Skeletal muscle tissue (tissue), 4 donors: ENCODE data around the gene SH3TC1. TPM values are rescaled to one million over a fixed set of nuclear protein-coding genes. Genes with fewer than 3 reads are reported as not detected.

Experiments
- H3K27ac ChIP-seq: one replicate; pipeline ENCODE4 v1.7.0; 2013; ENCODE audit warnings: mild to moderate bottlenecking, low read depth, low read length, inconsistent platforms
- H3K27me3 ChIP-seq, 3 donors: one replicate each; pipeline ENCODE4 v1.7.0; 2013; ENCODE audit warnings: low read length in 3 of 3; ENCODE audit not compliant: control insufficient read depth in 3 of 3, insufficient read depth in 3 of 3
- H3K36me3 ChIP-seq, 3 donors: one replicate each; pipeline ENCODE4 v1.7.0; 2013; ENCODE audit warnings: low read length in 3 of 3; ENCODE audit not compliant: control insufficient read depth in 3 of 3, insufficient read depth in 3 of 3
- H3K4me1 ChIP-seq, 3 donors: one replicate each; pipeline ENCODE4 v1.7.0; 2013; ENCODE audit warnings: low read length in 3 of 3, mild to moderate bottlenecking in 3 of 3; ENCODE audit not compliant: control insufficient read depth in 3 of 3, insufficient read depth in 3 of 3
- H3K4me3 ChIP-seq, 3 donors: one replicate each; pipeline ENCODE4 v1.7.0; 2013; ENCODE audit warnings: low read length in 3 of 3
- H3K9ac ChIP-seq, 3 donors: one replicate each; pipeline ENCODE4 v1.7.0; 2013; ENCODE audit warnings: low read length in 3 of 3, mild to moderate bottlenecking in 3 of 3, moderate library complexity in 2 of 3, low read depth in 1 of 3
- H3K9me3 ChIP-seq, 3 donors: one replicate each; pipeline ENCODE4 v1.7.0; 2013; ENCODE audit warnings: low read length in 3 of 3; ENCODE audit not compliant: control insufficient read depth in 3 of 3
- total RNA-seq: library from RNA; depleted of rRNA; stranded (reverse); fragments of >200 nt; gene quantifications from one replicate; pipeline ENCODE4 v1.2.3, GENCODE V29; 2014
- donor health status: Osteomylitis.

The SH3TC1 gene
- total RNA-seq, 1 donor from 2014 or later, result 13.0 TPM

DNA sequence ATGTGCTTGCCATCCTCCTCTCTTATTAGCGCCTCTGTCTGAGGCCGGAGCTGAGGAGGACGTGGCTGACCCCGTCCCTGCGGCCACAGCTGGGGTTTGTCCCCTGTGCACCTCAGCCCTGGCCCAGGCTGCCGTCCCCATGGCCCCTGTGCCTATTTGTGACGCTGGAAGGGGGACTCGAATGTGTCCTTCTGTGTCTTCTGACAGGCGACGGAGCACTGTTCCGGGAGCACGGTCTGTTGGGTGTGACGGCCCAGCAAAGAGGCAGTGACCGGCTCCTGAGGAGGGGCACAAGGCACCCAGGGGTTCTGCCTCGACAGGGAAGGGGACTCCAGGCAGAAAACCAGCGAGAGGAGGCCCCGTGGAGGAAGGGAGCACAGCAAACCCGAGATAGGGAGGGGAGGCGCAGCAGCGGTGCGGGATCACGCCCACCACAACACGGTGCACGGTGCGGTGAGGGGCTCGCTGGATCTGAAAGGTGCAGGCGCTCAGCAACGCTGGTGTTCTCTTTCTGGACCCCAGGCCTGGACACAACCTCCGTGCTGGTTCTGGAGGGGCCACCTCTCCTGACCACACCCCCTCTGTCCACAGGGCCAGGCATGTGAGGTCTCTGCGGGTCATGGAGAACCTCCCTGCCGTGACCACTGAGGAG, 5.6 kb downstream of the SH3TC1 start:
- Histone ChIP-seq H3K9me3 (no peaks in the 10 kb centered on the region), H3K4me3 (no peak overlapping the region), H3K27me3 (peaks cover 0 to 3% (median 0%) of the 10 kb centered on the region in 3 donors), H3K36me3 (no peaks in the 10 kb centered on the region), H3K27ac (no peak overlapping the region), H3K9ac (no peak overlapping the region), H3K4me1 (peaks cover 17 to 28% (median 20%) of the 10 kb centered on the region in 3 donors)

GRCh38 chr4:8205241-8205707, 6.2 kb downstream of the SH3TC1 start:
- Histone ChIP-seq H3K27ac (no peak overlapping the region), H3K9me3 (no peaks in the 10 kb centered on the region), H3K27me3 (peaks cover 0 to 9% (median 0%) of the 10 kb centered on the region in 3 donors), H3K9ac (no peak overlapping the region), H3K4me1 (peaks cover 11 to 23% (median 14%) of the 10 kb centered on the region in 3 donors), H3K36me3 (no peaks in the 10 kb centered on the region), H3K4me3 (no peak overlapping the region)

DNA sequence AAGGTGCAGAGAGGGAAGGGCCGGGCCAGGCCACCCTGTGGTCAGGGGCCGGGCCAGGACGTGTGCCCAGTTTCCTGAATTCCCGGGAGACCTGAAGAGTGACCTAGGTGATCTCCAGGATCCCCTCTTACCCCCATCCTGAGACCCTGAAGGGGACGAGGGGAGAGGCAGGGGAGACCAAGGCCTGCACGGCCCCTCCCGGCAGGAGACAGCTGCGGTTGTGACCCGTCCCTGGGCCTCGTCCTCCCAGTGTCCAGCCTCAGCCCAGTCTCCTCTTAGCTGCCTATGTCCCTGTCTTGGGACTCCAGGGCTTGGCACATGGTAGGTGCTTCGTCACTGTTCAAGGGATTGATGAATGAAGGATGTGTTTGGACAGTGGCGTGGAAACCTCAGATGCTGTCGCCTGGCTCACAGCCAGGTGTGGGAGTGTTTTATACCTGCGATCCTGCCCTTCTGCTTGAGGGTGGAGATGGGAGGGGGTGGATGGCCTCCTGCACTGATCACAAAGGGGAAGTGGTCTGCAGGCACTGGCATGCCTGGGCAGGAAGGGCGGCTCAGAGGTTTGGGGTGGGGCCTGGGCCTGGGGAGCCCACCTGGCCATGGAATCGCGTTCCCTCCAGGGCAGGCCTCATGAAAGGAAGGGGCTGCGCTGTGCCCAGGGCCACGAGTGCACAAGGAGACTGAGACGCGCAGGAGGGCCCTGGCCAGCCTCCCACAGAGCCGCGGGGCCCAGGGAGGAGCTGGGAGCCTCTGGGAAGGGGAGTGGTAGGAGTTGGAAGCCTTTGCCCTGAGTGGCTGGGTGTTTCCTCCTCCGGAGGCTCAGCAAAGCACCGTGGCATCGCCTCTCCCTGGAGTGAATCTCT, 6.9 kb downstream of the SH3TC1 start:
- no peak overlapping the region for H3K9ac ChIP-seq
- peaks cover 4 to 16% (median 10%) of the 10 kb centered on the region in 3 donors for H3K4me1 ChIP-seq

GRCh38 chr4:8207314-8207713, 8.2 kb downstream of the SH3TC1 start:
- peaks cover 0 to 13% (median 0%) of the 10 kb centered on the region in 3 donors for H3K27me3 ChIP-seq
- no peak overlapping the region for H3K27ac ChIP-seq
- no peak overlapping the region for H3K9ac ChIP-seq
- H3K36me3 ChIP-seq, result no peaks in the 10 kb centered on the region
- no peak overlapping the region for H3K4me3 ChIP-seq
- H3K4me1 ChIP-seq, result peaks cover 0 to 7% (median 0%) of the 10 kb centered on the region in 3 donors
- H3K9me3 ChIP-seq, result no peaks in the 10 kb centered on the region

More for the DNA sequence above, 6.9 kb downstream of the SH3TC1 start:
- Histone ChIP-seq H3K4me3 (no peak overlapping the region), H3K27me3 (peaks cover 0 to 9% (median 0%) of the 10 kb centered on the region in 3 donors), H3K36me3 (no peaks in the 10 kb centered on the region), H3K9me3 (no peaks in the 10 kb centered on the region), H3K27ac (no peak overlapping the region)

DNA sequence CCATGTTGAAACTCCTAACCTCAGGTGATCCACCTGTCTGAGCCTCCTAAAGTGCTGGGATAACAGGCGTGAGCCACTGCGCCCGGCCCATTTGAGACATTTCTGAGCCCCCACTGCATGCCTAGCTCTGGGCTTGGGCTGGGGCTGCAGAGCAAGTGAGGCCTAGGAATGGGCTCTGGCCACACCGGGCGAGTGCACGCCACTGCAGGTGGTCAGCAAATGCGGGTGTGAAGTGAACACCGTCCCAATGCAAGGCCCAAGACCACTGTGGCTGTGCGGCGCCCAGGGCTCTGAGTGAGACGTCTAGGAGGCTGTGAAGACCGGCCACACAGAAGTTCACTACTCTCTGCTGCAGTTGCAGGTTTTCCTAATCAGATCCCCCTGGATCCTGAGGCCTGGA, 9.5 kb downstream of the SH3TC1 start:
- Histone ChIP-seq H3K36me3 (no peaks in the 10 kb centered on the region), H3K27ac (no peak overlapping the region), H3K27me3 (peaks cover 0 to 13% (median 0%) of the 10 kb centered on the region in 3 donors), H3K4me3 (no peak overlapping the region), H3K4me1 (peaks cover 0 to 2% (median 0%) of the 10 kb centered on the region in 3 donors), H3K9me3 (no peaks in the 10 kb centered on the region), H3K9ac (no peak overlapping the region)

DNA sequence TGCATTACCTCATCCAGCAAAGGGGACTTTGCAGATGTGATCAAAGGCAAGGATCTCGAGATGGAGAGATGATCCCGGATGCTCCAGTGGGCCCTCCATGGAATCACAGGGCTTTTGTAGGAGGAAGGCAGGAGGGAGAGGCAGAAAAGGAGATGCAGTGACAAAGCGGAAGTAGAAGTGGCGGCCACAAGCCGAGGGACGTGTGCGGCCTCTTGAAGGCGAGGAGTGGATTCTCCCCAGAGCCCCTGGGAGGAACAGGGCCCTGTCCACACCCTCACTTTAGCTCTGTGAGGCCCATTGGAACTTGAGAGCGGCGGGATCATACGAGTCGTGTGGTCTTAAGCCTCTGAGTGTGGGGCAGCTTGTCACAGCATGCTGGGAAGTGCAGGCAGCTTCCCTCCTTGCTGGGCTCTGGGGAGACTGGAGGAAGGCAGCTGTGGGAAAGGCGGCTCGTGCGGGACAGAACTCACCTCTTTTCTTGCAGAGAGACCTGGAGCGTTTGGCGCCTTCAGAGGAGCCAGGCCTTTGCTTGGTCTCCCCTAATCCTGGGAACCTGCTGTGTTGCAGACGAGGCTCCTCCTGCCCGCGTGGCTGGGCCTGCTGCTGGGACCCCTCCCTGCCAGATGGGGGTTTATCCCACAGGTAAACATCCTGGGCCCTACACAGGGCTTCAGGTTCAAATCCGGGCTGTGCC, 10.2 kb downstream of the SH3TC1 start:
- Histone ChIP-seq H3K4me3 (no peak overlapping the region), H3K27me3 (peaks cover 0 to 13% (median 0%) of the 10 kb centered on the region in 3 donors), H3K4me1 (no peaks in the 10 kb centered on the region), H3K27ac (no peak overlapping the region), H3K9me3 (no peaks in the 10 kb centered on the region), H3K36me3 (no peaks in the 10 kb centered on the region), H3K9ac (no peak overlapping the region)

- Histone ChIP-seq H3K27ac (no peak overlapping the region), H3K4me1 (peaks cover 2 to 3% (median 2%) of the 10 kb centered on the region in 3 donors), H3K9me3 (no peaks in the 10 kb centered on the region), H3K27me3 (peaks cover 0 to 13% (median 0%) of the 10 kb centered on the region in 3 donors), H3K9ac (no peak overlapping the region), H3K4me3 (no peak overlapping the region), H3K36me3 (no peaks in the 10 kb centered on the region)
Measured at GRCh38 chr4:8210010-8210409, 10.9 kb downstream of the SH3TC1 start.

GRCh38 chr4:8210616-8211015, 11.5 kb downstream of the SH3TC1 start:
- H3K27me3 ChIP-seq, result peaks cover 0 to 13% (median 0%) of the 10 kb centered on the region in 3 donors
- H3K27ac ChIP-seq, result no peak overlapping the region
- no peak overlapping the region for H3K9ac ChIP-seq
- no peaks in the 10 kb centered on the region for H3K9me3 ChIP-seq
- no peaks in the 10 kb centered on the region for H3K36me3 ChIP-seq
- H3K4me1 ChIP-seq, result peaks cover 4 to 9% (median 6%) of the 10 kb centered on the region in 3 donors
- H3K4me3 ChIP-seq, result no peak overlapping the region

GRCh38 chr4:8211251-8211650, 12.2 kb downstream of the SH3TC1 start:
- H3K4me3 ChIP-seq, result no peak overlapping the region
- no peak overlapping the region for H3K9ac ChIP-seq
- no peak overlapping the region for H3K27ac ChIP-seq
- no peaks in the 10 kb centered on the region for H3K36me3 ChIP-seq
- peaks cover 0 to 13% (median 0%) of the 10 kb centered on the region in 3 donors for H3K27me3 ChIP-seq
- no peaks in the 10 kb centered on the region for H3K9me3 ChIP-seq
- H3K4me1 ChIP-seq, result peaks cover 4 to 9% (median 6%) of the 10 kb centered on the region in 3 donors
